Stimulated activated naive B cell treated with anti-CD40 and anti-IgM and Interleukin-4, amounts not matched to agents 10 μg/mL and 1 μg/mL and 100 μg/mL, for 72 hours (primary cell): ENCODE data around the gene TRAPPC14.

Experiments
- ATAC-seq, 2 donors: fragments of 150-1000 bp; cut with Tn5 transposase; replicated peaks; 2 replicates each; pipeline ENCODE4 v1.10.0; 2021; ENCODE audit warnings: moderate library complexity in 1 of 2
- DNase-seq: peaks from one replicate; pipeline ENCODE4 v3.0.0; 2021
- H3K27ac Mint-ChIP-seq: one replicate; pipeline ENCODE4 v1.8.0; 2022; ENCODE audit warnings: mild to moderate bottlenecking, mixed read lengths
- H3K27me3 Mint-ChIP-seq, 2 donors: one replicate each; pipeline ENCODE4 v1.8.0; 2022; ENCODE audit warnings: mixed read lengths in 2 of 2
- H3K36me3 Mint-ChIP-seq, 2 donors: one replicate each; pipeline ENCODE4 v1.8.0; 2022; ENCODE audit warnings: mixed read lengths in 2 of 2, mild to moderate bottlenecking in 1 of 2
- H3K4me1 Mint-ChIP-seq, 2 donors: one replicate each; pipeline ENCODE4 v1.8.0; 2022; ENCODE audit warnings: mixed read lengths in 2 of 2, mild to moderate bottlenecking in 1 of 2
- H3K4me3 Mint-ChIP-seq, 2 donors: one replicate each; pipeline ENCODE4 v1.8.0; 2022; ENCODE audit warnings: mild to moderate bottlenecking in 2 of 2, mixed read lengths in 2 of 2, moderate library complexity in 1 of 2
- H3K9me3 Mint-ChIP-seq, 2 donors: one replicate each; pipeline ENCODE4 v1.8.0; 2022; ENCODE audit warnings: mixed read lengths in 2 of 2, mild to moderate bottlenecking in 1 of 2

Gene TRAPPC14

GRCh38 chr7:100119072-100119969 lies 39.2 kb downstream of the TRAPPC14 start, which contains the start of the genes CNPY4 and TAF6:
CNPY4 (plus strand) TSS chr7:100119634; CDS start chr7:100119745, 111 bp downstream.
TAF6 (minus strand) TSS chr7:100119358; CDS start chr7:100114209, 5,149 bp downstream.
- H3K36me3 Mint-ChIP-seq: peaks cover 15 to 19% of the 10 kb centered on the region in 2 donors
- H3K27ac Mint-ChIP-seq: peak within 1 kb of the TSS; percentile 97
- no peaks in the 10 kb centered on the region for H3K9me3 Mint-ChIP-seq
- H3K4me3 Mint-ChIP-seq: peak within 1 kb of the TSS; percentile 87 to 99
- peak; percentile 88 for DNase-seq
- H3K27me3 Mint-ChIP-seq: no peaks in the 10 kb centered on the region
- H3K4me1 Mint-ChIP-seq: peaks cover 15 to 36% of the 10 kb centered on the region in 2 donors
- peak; percentile 87 for ATAC-seq

- no peak for ATAC-seq
- H3K36me3 Mint-ChIP-seq: peaks cover 20 to 26% of the 10 kb centered on the region in 2 donors
- peak overlapping the region; percentile 87 to 99 for H3K4me3 Mint-ChIP-seq
- H3K4me1 Mint-ChIP-seq: peaks cover 14 to 33% of the 10 kb centered on the region in 2 donors
- H3K27ac Mint-ChIP-seq: peak overlapping the region; percentile 97
- H3K9me3 Mint-ChIP-seq: no peaks in the 10 kb centered on the region
- no peak for DNase-seq
- no peaks in the 10 kb centered on the region for H3K27me3 Mint-ChIP-seq
Observed at GRCh38 chr7:100118388-100119071, 40.0 kb downstream of the TRAPPC14 start.

- no peak overlapping the region for H3K4me3 Mint-ChIP-seq
- H3K27me3 Mint-ChIP-seq: no peaks in the 10 kb centered on the region
- no peak for ATAC-seq
- H3K36me3 Mint-ChIP-seq: peaks cover 34 to 53% of the 10 kb centered on the region in 2 donors
- H3K27ac Mint-ChIP-seq: no peak overlapping the region
- H3K9me3 Mint-ChIP-seq: no peaks in the 10 kb centered on the region
- no peak for DNase-seq
- H3K4me1 Mint-ChIP-seq: peaks cover 8 to 18% of the 10 kb centered on the region in 2 donors
Observed at GRCh38 chr7:100115026-100115425, 43.5 kb downstream of the TRAPPC14 start.

GRCh38 chr7:100111914-100112313 lies 46.6 kb downstream of the TRAPPC14 start:
- ATAC-seq: no peak
- H3K4me3 Mint-ChIP-seq: no peak overlapping the region
- peaks cover 5 to 11% of the 10 kb centered on the region in 2 donors for H3K4me1 Mint-ChIP-seq
- no peaks in the 10 kb centered on the region for H3K27me3 Mint-ChIP-seq
- DNase-seq: no peak
- H3K27ac Mint-ChIP-seq: no peak overlapping the region
- no peaks in the 10 kb centered on the region for H3K9me3 Mint-ChIP-seq
- H3K36me3 Mint-ChIP-seq: peaks cover 48 to 68% of the 10 kb centered on the region in 2 donors

GRCh38 chr7:100111156-100111555 lies 47.4 kb downstream of the TRAPPC14 start:
- Mint-ChIP-seq H3K27ac (no peak overlapping the region), H3K4me3 (no peak overlapping the region), H3K9me3 (no peaks in the 10 kb centered on the region), H3K36me3 (peaks cover 47 to 69% of the 10 kb centered on the region in 2 donors), H3K27me3 (no peaks in the 10 kb centered on the region), H3K4me1 (peaks cover 3 to 15% of the 10 kb centered on the region in 2 donors)
- no peak for ATAC-seq
- DNase-seq: no peak

- H3K36me3 Mint-ChIP-seq: peaks cover 44 to 79% of the 10 kb centered on the region in 2 donors
Observed at GRCh38 chr7:100109521-100110163, 48.9 kb downstream of the TRAPPC14 start.

GRCh38 chr7:100107890-100108289 lies 50.6 kb downstream of the TRAPPC14 start:
- Mint-ChIP-seq H3K27me3 (no peaks in the 10 kb centered on the region), H3K9me3 (no peaks in the 10 kb centered on the region), H3K4me3 (no peak overlapping the region), H3K27ac (no peak overlapping the region), H3K36me3 (peaks cover 37 to 78% of the 10 kb centered on the region in 2 donors), H3K4me1 (peaks cover 7 to 21% of the 10 kb centered on the region in 2 donors)
- no peak for DNase-seq
- ATAC-seq: no peak

More at GRCh38 chr7:100109521-100110163, 48.9 kb downstream of the TRAPPC14 start:
- H3K4me3 Mint-ChIP-seq: no peak overlapping the region
- ATAC-seq (no peak), DNase-seq (no peak)
- peaks cover 3 to 15% of the 10 kb centered on the region in 2 donors for H3K4me1 Mint-ChIP-seq
- H3K27ac Mint-ChIP-seq: no peak overlapping the region
- no peaks in the 10 kb centered on the region for H3K27me3 Mint-ChIP-seq
- no peaks in the 10 kb centered on the region for H3K9me3 Mint-ChIP-seq

GRCh38 chr7:100107125-100107737 lies 51.3 kb downstream of the TRAPPC14 start:
- H3K4me3 Mint-ChIP-seq: no peak overlapping the region
- no peak for DNase-seq
- no peaks in the 10 kb centered on the region for H3K27me3 Mint-ChIP-seq
- peaks cover 31 to 72% of the 10 kb centered on the region in 2 donors for H3K36me3 Mint-ChIP-seq
- H3K4me1 Mint-ChIP-seq: peaks cover 10 to 28% of the 10 kb centered on the region in 2 donors
- ATAC-seq: no peak
- H3K27ac Mint-ChIP-seq: peak overlapping the region; percentile 65
- no peaks in the 10 kb centered on the region for H3K9me3 Mint-ChIP-seq

GRCh38 chr7:100106633-100107032 lies 51.9 kb downstream of the TRAPPC14 start:
- Mint-ChIP-seq H3K4me1 (peaks cover 10 to 29% of the 10 kb centered on the region in 2 donors), H3K27ac (no peak overlapping the region), H3K36me3 (peaks cover 28 to 69% of the 10 kb centered on the region in 2 donors), H3K9me3 (no peaks in the 10 kb centered on the region), H3K27me3 (no peaks in the 10 kb centered on the region), H3K4me3 (no peak overlapping the region)
- DNase-seq (no peak), ATAC-seq (no peak)

- H3K9me3 Mint-ChIP-seq: no peaks in the 10 kb centered on the region
Observed at GRCh38 chr7:100105534-100105933, 53.0 kb downstream of the TRAPPC14 start.

More at GRCh38 chr7:100105534-100105933, 53.0 kb downstream of the TRAPPC14 start:
- Mint-ChIP-seq H3K4me3 (no peak overlapping the region), H3K27ac (no peak overlapping the region), H3K4me1 (peaks cover 7 to 31% of the 10 kb centered on the region in 2 donors), H3K27me3 (no peaks in the 10 kb centered on the region), H3K36me3 (peaks cover 27 to 63% of the 10 kb centered on the region in 2 donors)
- DNase-seq (no peak), ATAC-seq (no peak)
